ENCODE results near the gene ZNRF3.

ZNRF3 gene

GRCh38 chr22:28925916-28926315 is 42.5 kb downstream of the ZNRF3 start:
- Histone ChIP-seq H3K27me3 (ENCODE audit: insufficient read depth, insufficient read length) (no peaks in the 10 kb centered on the region), H3K4me3 (ENCODE audit: insufficient read length, low read depth) (no peak overlapping the region), H3K9ac (ENCODE audit: insufficient read length, low read depth) (no peak overlapping the region), H3K4me1 (ENCODE audit: insufficient read depth, insufficient read length) (no peaks in the 10 kb centered on the region), H3K36me3 (ENCODE audit: insufficient read depth, insufficient read length, low read length) (peaks cover 2% of the 10 kb centered on the region), H3K9me3 (ENCODE audit: insufficient read depth, low read length) (no peaks in the 10 kb centered on the region)
- TF ChIP-seq YY1 (IDR thresholded peaks at IDR 0.05; ENCODE audit: insufficient read depth, insufficient read length) (no peak), ZNF274 (IDR thresholded peaks at IDR 0.05; ENCODE audit: low read depth, low read length) (no peak), SUZ12 (IDR thresholded peaks at IDR 0.05; ENCODE audit: extremely low read depth, insufficient read depth, insufficient read length) (no peak)
- no peak for DNase-seq (ENCODE audit: low read depth, low spot score)

GRCh38 chr22:28927630-28928029 is 44.3 kb downstream of the ZNRF3 start:
- Histone ChIP-seq H3K9ac (ENCODE audit: insufficient read length, low read depth) (no peak overlapping the region), H3K36me3 (ENCODE audit: insufficient read depth, insufficient read length, low read length) (peaks cover 2% of the 10 kb centered on the region), H3K4me1 (ENCODE audit: insufficient read depth, insufficient read length) (no peaks in the 10 kb centered on the region), H3K9me3 (ENCODE audit: insufficient read depth, low read length) (no peaks in the 10 kb centered on the region), H3K4me3 (ENCODE audit: insufficient read length, low read depth) (no peak overlapping the region), H3K27me3 (ENCODE audit: insufficient read depth, insufficient read length) (no peaks in the 10 kb centered on the region)
- TF ChIP-seq ZNF274 (IDR thresholded peaks at IDR 0.05; ENCODE audit: low read depth, low read length) (no peak), YY1 (IDR thresholded peaks at IDR 0.05; ENCODE audit: insufficient read depth, insufficient read length) (no peak), SUZ12 (IDR thresholded peaks at IDR 0.05; ENCODE audit: extremely low read depth, insufficient read depth, insufficient read length) (no peak)
- DNase-seq (ENCODE audit: low read depth, low spot score) = no peak

DNA sequence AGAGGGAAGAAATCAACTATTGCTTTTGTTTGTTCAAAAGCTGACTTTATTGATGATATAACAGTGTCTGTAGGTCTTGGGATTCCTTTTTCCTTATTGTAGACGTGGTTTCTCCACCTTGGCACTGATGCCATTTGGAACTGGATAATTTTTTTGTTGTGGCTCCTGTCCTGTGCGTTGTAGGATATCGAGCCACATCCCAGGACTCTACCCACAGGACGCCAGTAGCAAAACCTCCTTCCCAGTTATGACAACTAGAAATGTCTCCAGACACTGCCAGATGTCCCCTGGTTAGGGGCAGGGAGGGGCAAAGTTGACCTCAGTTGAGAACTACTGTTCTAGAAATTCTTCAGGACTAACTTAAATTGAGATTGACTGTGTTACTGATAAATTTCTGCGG is 45.8 kb downstream of the ZNRF3 start:
- peaks cover 2% of the 10 kb centered on the region for H3K36me3 ChIP-seq (ENCODE audit: insufficient read depth, insufficient read length, low read length)
- H3K9me3 ChIP-seq (ENCODE audit: insufficient read depth, low read length) = no peaks in the 10 kb centered on the region
- no peaks in the 10 kb centered on the region for H3K27me3 ChIP-seq (ENCODE audit: insufficient read depth, insufficient read length)
- H3K4me3 ChIP-seq (ENCODE audit: insufficient read length, low read depth) = no peak overlapping the region
- no peak overlapping the region for H3K9ac ChIP-seq (ENCODE audit: insufficient read length, low read depth)
- H3K4me1 ChIP-seq (ENCODE audit: insufficient read depth, insufficient read length) = no peaks in the 10 kb centered on the region
- TF ChIP-seq ZNF274 (IDR thresholded peaks at IDR 0.05; ENCODE audit: low read depth, low read length) = no peak
- no peak for TF ChIP-seq YY1 (IDR thresholded peaks at IDR 0.05; ENCODE audit: insufficient read depth, insufficient read length)
- TF ChIP-seq SUZ12 (IDR thresholded peaks at IDR 0.05; ENCODE audit: extremely low read depth, insufficient read depth, insufficient read length) = no peak
- DNase-seq (ENCODE audit: low read depth, low spot score) = no peak

- no peaks in the 10 kb centered on the region for H3K36me3 ChIP-seq (ENCODE audit: insufficient read depth, insufficient read length, low read length)
- H3K27me3 ChIP-seq (ENCODE audit: insufficient read depth, insufficient read length) = no peaks in the 10 kb centered on the region
- no peak overlapping the region for H3K4me3 ChIP-seq (ENCODE audit: insufficient read length, low read depth)
- no peaks in the 10 kb centered on the region for H3K9me3 ChIP-seq (ENCODE audit: insufficient read depth, low read length)
- H3K4me1 ChIP-seq (ENCODE audit: insufficient read depth, insufficient read length) = no peaks in the 10 kb centered on the region
- H3K9ac ChIP-seq (ENCODE audit: insufficient read length, low read depth) = no peak overlapping the region
- TF ChIP-seq SUZ12 (IDR thresholded peaks at IDR 0.05; ENCODE audit: extremely low read depth, insufficient read depth, insufficient read length) (no peak), YY1 (IDR thresholded peaks at IDR 0.05; ENCODE audit: insufficient read depth, insufficient read length) (no peak), ZNF274 (IDR thresholded peaks at IDR 0.05; ENCODE audit: low read depth, low read length) (no peak)
- DNase-seq (ENCODE audit: low read depth, low spot score) = no peak
Observed at GRCh38 chr22:28930357-28931007, 47.1 kb downstream of the ZNRF3 start.

GRCh38 chr22:28931844-28932567 is 48.6 kb downstream of the ZNRF3 start:
- TF ChIP-seq SUZ12 (IDR thresholded peaks at IDR 0.05; ENCODE audit: extremely low read depth, insufficient read depth, insufficient read length) (no peak), YY1 (IDR thresholded peaks at IDR 0.05; ENCODE audit: insufficient read depth, insufficient read length) (no peak), ZNF274 (IDR thresholded peaks at IDR 0.05; ENCODE audit: low read depth, low read length) (no peak)
- no peaks in the 10 kb centered on the region for H3K4me1 ChIP-seq (ENCODE audit: insufficient read depth, insufficient read length)

GRCh38 chr22:28933321-28933720 is 49.9 kb downstream of the ZNRF3 start:
- peaks cover 6% of the 10 kb centered on the region for H3K36me3 ChIP-seq (ENCODE audit: insufficient read depth, insufficient read length, low read length)
- TF ChIP-seq YY1 (IDR thresholded peaks at IDR 0.05; ENCODE audit: insufficient read depth, insufficient read length) (no peak), ZNF274 (IDR thresholded peaks at IDR 0.05; ENCODE audit: low read depth, low read length) (no peak), SUZ12 (IDR thresholded peaks at IDR 0.05; ENCODE audit: extremely low read depth, insufficient read depth, insufficient read length) (no peak)
- H3K4me1 ChIP-seq (ENCODE audit: insufficient read depth, insufficient read length) = no peaks in the 10 kb centered on the region
- H3K4me3 ChIP-seq (ENCODE audit: insufficient read length, low read depth) = no peak overlapping the region
- H3K27me3 ChIP-seq (ENCODE audit: insufficient read depth, insufficient read length) = no peaks in the 10 kb centered on the region
- DNase-seq (ENCODE audit: low read depth, low spot score) = no peak
- H3K9ac ChIP-seq (ENCODE audit: insufficient read length, low read depth) = no peak overlapping the region
- H3K9me3 ChIP-seq (ENCODE audit: insufficient read depth, low read length) = no peaks in the 10 kb centered on the region

More at GRCh38 chr22:28931844-28932567, 48.6 kb downstream of the ZNRF3 start:
- no peak overlapping the region for H3K9ac ChIP-seq (ENCODE audit: insufficient read length, low read depth)
- H3K27me3 ChIP-seq (ENCODE audit: insufficient read depth, insufficient read length) = no peaks in the 10 kb centered on the region
- H3K36me3 ChIP-seq (ENCODE audit: insufficient read depth, insufficient read length, low read length) = peaks cover 5% of the 10 kb centered on the region
- no peak overlapping the region for H3K4me3 ChIP-seq (ENCODE audit: insufficient read length, low read depth)
- H3K9me3 ChIP-seq (ENCODE audit: insufficient read depth, low read length) = no peaks in the 10 kb centered on the region
- no peak for DNase-seq (ENCODE audit: low read depth, low spot score)

GRCh38 chr22:28934026-28934425 is 50.7 kb downstream of the ZNRF3 start:
- Histone ChIP-seq H3K27me3 (ENCODE audit: insufficient read depth, insufficient read length) (no peaks in the 10 kb centered on the region), H3K4me3 (ENCODE audit: insufficient read length, low read depth) (no peak overlapping the region), H3K9ac (ENCODE audit: insufficient read length, low read depth) (no peak overlapping the region), H3K4me1 (ENCODE audit: insufficient read depth, insufficient read length) (no peaks in the 10 kb centered on the region), H3K36me3 (ENCODE audit: insufficient read depth, insufficient read length, low read length) (peaks cover 6% of the 10 kb centered on the region), H3K9me3 (ENCODE audit: insufficient read depth, low read length) (no peaks in the 10 kb centered on the region)
- TF ChIP-seq ZNF274 (IDR thresholded peaks at IDR 0.05; ENCODE audit: low read depth, low read length) = no peak
- TF ChIP-seq SUZ12 (IDR thresholded peaks at IDR 0.05; ENCODE audit: extremely low read depth, insufficient read depth, insufficient read length) = no peak
- no peak for TF ChIP-seq YY1 (IDR thresholded peaks at IDR 0.05; ENCODE audit: insufficient read depth, insufficient read length)
- no peak for DNase-seq (ENCODE audit: low read depth, low spot score)

All from NT2/D1 (cell line).